ENCODE results near the gene FHIT. TPM values are rescaled to one million over a fixed set of nuclear protein-coding genes. Genes with fewer than 3 reads are reported as not detected.

The FHIT gene
- total and polyA plus RNA-seq, 4 donors, result 2.1 to 14.7 (median 6.6) TPM

DNA sequence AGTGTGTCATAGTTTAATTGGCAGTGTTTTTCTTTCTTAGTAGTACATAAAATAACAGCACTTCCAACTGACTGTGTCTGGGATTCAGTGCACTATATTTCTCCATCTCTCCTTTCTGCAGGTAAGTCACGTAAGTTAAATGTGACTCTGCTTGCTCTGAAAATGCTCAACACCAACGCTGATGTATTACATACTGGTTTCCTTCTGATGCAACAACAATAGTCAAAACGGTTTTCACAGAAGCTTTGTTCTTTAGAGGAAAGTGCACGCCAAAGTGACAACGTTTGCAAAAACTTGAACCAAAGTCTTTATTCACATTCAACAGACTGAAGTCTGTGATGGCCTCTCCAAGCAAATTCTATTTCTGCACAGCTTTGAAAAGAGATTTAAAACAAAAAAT is 1494.3 kb downstream of the FHIT start:
- Histone ChIP-seq H3K27me3 (ENCODE audit: control insufficient read depth in 4 of 4, insufficient read depth in 4 of 4, low read length in 3 of 4) (no peaks in the 10 kb centered on the region), H3K36me3 (ENCODE audit: control insufficient read depth in 4 of 4, insufficient read depth in 3 of 4, low read depth in 1 of 4, low read length in 3 of 4) (no peaks in the 10 kb centered on the region), H3K4me1 (ENCODE audit: control insufficient read depth in 4 of 4, insufficient read depth in 4 of 4, low read length in 3 of 4) (peaks cover 0 to 11% (median 3%) of the 10 kb centered on the region in 4 donors), H3K27ac (ENCODE audit: low read depth in 1 of 2, low read length in 2 of 2) (no peak overlapping the region), H3K9ac (ENCODE audit: low read depth in 1 of 2, low read length in 2 of 2) (no peak overlapping the region), H3K9me3 (ENCODE audit: control insufficient read depth in 4 of 4, low read length in 3 of 4) (no peaks in the 10 kb centered on the region), H3K4me3 (ENCODE audit: low read depth in 1 of 3, low read length in 3 of 3) (no peak overlapping the region)
- DNase-seq (ENCODE audit: low spot score), result no peak
- 84% methylated on average over 5 of the region's 5 CpGs for WGBS
- TF ChIP-seq NR2F2 (IDR thresholded peaks at IDR 0.05), result no peak
- no peak for TF ChIP-seq SP1 (IDR thresholded peaks at IDR 0.05)
- no peak for TF ChIP-seq RXRA (IDR thresholded peaks at IDR 0.05)
- TF ChIP-seq RAD21 (IDR thresholded peaks at IDR 0.05), result no peak

DNA sequence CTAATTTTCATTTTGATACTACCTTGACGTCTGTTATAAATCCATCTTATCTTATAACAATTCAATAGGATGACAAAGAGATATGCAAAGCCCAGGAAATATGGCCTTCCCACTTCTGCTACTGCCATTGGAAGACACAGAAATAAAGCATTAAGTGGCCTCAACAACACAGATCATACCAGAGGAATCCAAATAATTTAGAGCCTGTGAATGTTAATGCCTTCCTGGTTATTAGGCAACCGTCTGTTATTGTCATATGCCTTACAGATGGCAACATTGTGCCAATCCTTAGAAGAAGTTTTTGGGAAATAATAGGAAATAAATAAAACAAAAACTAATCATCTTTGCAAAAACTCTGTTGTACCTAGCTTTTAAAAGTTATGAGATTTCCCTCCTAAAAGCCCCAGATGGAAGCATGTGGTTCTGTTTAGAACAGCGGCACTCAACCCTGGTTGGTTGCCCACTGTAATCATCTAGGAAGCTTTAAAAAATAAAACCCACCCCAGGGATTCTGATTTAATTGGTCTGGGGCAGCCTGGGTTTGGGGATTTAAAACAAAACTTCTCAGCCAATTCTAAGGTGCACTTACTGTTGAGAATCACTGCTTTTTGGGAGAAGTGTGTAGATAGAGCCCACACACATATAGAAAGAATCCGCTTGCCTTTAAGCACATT is 1496.7 kb downstream of the FHIT start:
- Histone ChIP-seq H3K27me3 (ENCODE audit: control insufficient read depth in 4 of 4, insufficient read depth in 4 of 4, low read length in 3 of 4) (no peaks in the 10 kb centered on the region), H3K4me1 (ENCODE audit: control insufficient read depth in 4 of 4, insufficient read depth in 4 of 4, low read length in 3 of 4) (peaks cover 0 to 4% (median 1%) of the 10 kb centered on the region in 4 donors), H3K9ac (ENCODE audit: low read depth in 1 of 2, low read length in 2 of 2) (no peak overlapping the region), H3K4me3 (ENCODE audit: low read depth in 1 of 3, low read length in 3 of 3) (no peak overlapping the region), H3K9me3 (ENCODE audit: control insufficient read depth in 4 of 4, low read length in 3 of 4) (no peaks in the 10 kb centered on the region), H3K36me3 (ENCODE audit: control insufficient read depth in 4 of 4, insufficient read depth in 3 of 4, low read depth in 1 of 4, low read length in 3 of 4) (no peaks in the 10 kb centered on the region), H3K27ac (ENCODE audit: low read depth in 1 of 2, low read length in 2 of 2) (no peak overlapping the region)
- DNase-seq (ENCODE audit: low spot score), result no peak
- TF ChIP-seq SP1 (IDR thresholded peaks at IDR 0.05), result no peak
- no peak for TF ChIP-seq RXRA (IDR thresholded peaks at IDR 0.05)
- no peak for TF ChIP-seq GABPA (IDR thresholded peaks at IDR 0.05 in 1 of 2, conservative IDR thresholded peaks at IDR 0.05 in 1 of 2)
- no peak for TF ChIP-seq EGR1 (IDR thresholded peaks at IDR 0.05; ENCODE audit: low read depth in 2 of 2)
- TF ChIP-seq RAD21 (IDR thresholded peaks at IDR 0.05), result no peak
- no peak for TF ChIP-seq NR2F2 (IDR thresholded peaks at IDR 0.05)
- TF ChIP-seq, protein P1, sequence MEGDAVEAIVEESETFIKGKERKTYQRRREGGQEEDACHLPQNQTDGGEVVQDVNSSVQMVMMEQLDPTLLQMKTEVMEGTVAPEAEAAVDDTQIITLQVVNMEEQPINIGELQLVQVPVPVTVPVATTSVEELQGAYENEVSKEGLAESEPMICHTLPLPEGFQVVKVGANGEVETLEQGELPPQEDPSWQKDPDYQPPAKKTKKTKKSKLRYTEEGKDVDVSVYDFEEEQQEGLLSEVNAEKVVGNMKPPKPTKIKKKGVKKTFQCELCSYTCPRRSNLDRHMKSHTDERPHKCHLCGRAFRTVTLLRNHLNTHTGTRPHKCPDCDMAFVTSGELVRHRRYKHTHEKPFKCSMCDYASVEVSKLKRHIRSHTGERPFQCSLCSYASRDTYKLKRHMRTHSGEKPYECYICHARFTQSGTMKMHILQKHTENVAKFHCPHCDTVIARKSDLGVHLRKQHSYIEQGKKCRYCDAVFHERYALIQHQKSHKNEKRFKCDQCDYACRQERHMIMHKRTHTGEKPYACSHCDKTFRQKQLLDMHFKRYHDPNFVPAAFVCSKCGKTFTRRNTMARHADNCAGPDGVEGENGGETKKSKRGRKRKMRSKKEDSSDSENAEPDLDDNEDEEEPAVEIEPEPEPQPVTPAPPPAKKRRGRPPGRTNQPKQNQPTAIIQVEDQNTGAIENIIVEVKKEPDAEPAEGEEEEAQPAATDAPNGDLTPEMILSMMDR (IDR thresholded peaks at IDR 0.05; ENCODE audit: low read depth, low read length, missing input control), result no peak
- TF ChIP-seq HNF4G (IDR thresholded peaks at IDR 0.05), result no peak
- TF ChIP-seq, protein P2, sequence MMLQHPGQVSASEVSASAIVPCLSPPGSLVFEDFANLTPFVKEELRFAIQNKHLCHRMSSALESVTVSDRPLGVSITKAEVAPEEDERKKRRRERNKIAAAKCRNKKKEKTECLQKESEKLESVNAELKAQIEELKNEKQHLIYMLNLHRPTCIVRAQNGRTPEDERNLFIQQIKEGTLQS (IDR thresholded peaks at IDR 0.05), result no peak
- TF ChIP-seq FOXA2 (IDR thresholded peaks at IDR 0.05), result no peak
- TF ChIP-seq HNF4A (conservative IDR thresholded peaks at IDR 0.05), result no peak
- TF ChIP-seq, protein P3, sequence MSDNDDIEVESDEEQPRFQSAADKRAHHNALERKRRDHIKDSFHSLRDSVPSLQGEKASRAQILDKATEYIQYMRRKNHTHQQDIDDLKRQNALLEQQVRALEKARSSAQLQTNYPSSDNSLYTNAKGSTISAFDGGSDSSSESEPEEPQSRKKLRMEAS (IDR thresholded peaks at IDR 0.05), result no peak
- no peak for TF ChIP-seq FOXA1 (IDR thresholded peaks at IDR 0.05)
- TF ChIP-seq, protein P4, sequence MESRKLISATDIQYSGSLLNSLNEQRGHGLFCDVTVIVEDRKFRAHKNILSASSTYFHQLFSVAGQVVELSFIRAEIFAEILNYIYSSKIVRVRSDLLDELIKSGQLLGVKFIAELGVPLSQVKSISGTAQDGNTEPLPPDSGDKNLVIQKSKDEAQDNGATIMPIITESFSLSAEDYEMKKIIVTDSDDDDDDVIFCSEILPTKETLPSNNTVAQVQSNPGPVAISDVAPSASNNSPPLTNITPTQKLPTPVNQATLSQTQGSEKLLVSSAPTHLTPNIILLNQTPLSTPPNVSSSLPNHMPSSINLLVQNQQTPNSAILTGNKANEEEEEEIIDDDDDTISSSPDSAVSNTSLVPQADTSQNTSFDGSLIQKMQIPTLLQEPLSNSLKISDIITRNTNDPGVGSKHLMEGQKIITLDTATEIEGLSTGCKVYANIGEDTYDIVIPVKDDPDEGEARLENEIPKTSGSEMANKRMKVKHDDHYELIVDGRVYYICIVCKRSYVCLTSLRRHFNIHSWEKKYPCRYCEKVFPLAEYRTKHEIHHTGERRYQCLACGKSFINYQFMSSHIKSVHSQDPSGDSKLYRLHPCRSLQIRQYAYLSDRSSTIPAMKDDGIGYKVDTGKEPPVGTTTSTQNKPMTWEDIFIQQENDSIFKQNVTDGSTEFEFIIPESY (IDR thresholded peaks at IDR 0.05), result no peak
- no peak for TF ChIP-seq JUND (IDR thresholded peaks at IDR 0.05)
- TF ChIP-seq YY1 (IDR thresholded peaks at IDR 0.05), result no peak
- WGBS, result 91% methylated on average over 4 of the region's 4 CpGs

All from liver (tissue), 9 donors.